Loucy (cell line): ENCODE measurements around the gene S1PR1.
A peak's percentile ranks its signal among the peaks of the same experiment; 100 is the strongest.
"Not testable (repeated sequence)": the region's sequence is repeated elsewhere in the genome, so short reads cannot be mapped to it uniquely, and the experiment has no call there.

ENCODE experiments used
- H2AFZ ChIP-seq: fragments of 200-600 bp; sonication (generic); 2 replicates; pipeline ENCODE4 v1.6.0; 2016; ENCODE audit warnings: antibody characterized with exemption, mild to moderate bottlenecking, low read length, moderate library complexity
- H3F3A ChIP-seq: fragments of 200-600 bp; 2 replicates; pipeline ENCODE4 v1.6.0; 2016; ENCODE audit warnings: antibody characterized with exemption, low read depth, mild to moderate bottlenecking
- H3K27me3 ChIP-seq: fragments of 200-600 bp; sonication (generic); 2 replicates; pipeline ENCODE4 v1.6.1; 2014; ENCODE audit warnings: low read length, mild to moderate bottlenecking; ENCODE audit not compliant: insufficient read depth, poor library complexity, severe bottlenecking
- H3K36me3 ChIP-seq: fragments of 200-600 bp; sonication (generic); 2 replicates; pipeline ENCODE4 v1.6.1; 2016; ENCODE audit warnings: low read length; ENCODE audit not compliant: insufficient read depth
- H3K4me1 ChIP-seq: fragments of 200-600 bp; sonication (generic); 2 replicates; pipeline ENCODE4 v1.5.1; 2014; ENCODE audit warnings: low read length, mild to moderate bottlenecking; ENCODE audit not compliant: insufficient read depth, poor library complexity, severe bottlenecking
- H3K4me2 ChIP-seq: fragments of 200-600 bp; sonication (generic); 2 replicates; pipeline ENCODE4 v1.6.0; 2014; ENCODE audit warnings: antibody characterized with exemption, low read length, low read depth, mild to moderate bottlenecking; ENCODE audit not compliant: poor library complexity, severe bottlenecking
- H3K4me3 ChIP-seq: fragments of 200-600 bp; sonication (generic); 2 replicates; pipeline ENCODE4 v1.5.1; 2014; ENCODE audit warnings: low read length, mild to moderate bottlenecking, mixed read lengths; ENCODE audit not compliant: poor library complexity, severe bottlenecking
- H3K79me2 ChIP-seq: fragments of 200-600 bp; sonication (generic); 2 replicates; pipeline ENCODE4 v1.6.1; 2014; ENCODE audit warnings: low read length; ENCODE audit not compliant: insufficient read depth
- H3K9ac ChIP-seq: fragments of 200-600 bp; sonication (generic); 2 replicates; pipeline ENCODE4 v1.6.0; 2014; ENCODE audit warnings: mild to moderate bottlenecking, low read depth, low read length, moderate library complexity; ENCODE audit not compliant: poor library complexity, severe bottlenecking
- H3K9me2 ChIP-seq: fragments of 200-600 bp; sonication (generic); replicated peaks from 2 replicates; pipeline ENCODE4 v1.6.1; 2016; ENCODE audit warnings: low read depth, low read length, mixed read lengths
- H3K9me3 ChIP-seq: fragments of 200-600 bp; sonication (generic); 2 replicates; pipeline ENCODE4 v1.6.1; 2014; ENCODE audit warnings: mild to moderate bottlenecking, antibody characterized with exemption, low read length, low read depth; ENCODE audit not compliant: insufficient read depth
- H4K20me1 ChIP-seq: fragments of 200-600 bp; sonication (generic); 2 replicates; pipeline ENCODE4 v1.6.0; 2014; ENCODE audit warnings: antibody characterized with exemption, low read length, mild to moderate bottlenecking; ENCODE audit not compliant: insufficient read depth, poor library complexity, severe bottlenecking
- EZH2phosphoT487 ChIP-seq: fragments of 200-600 bp; IDR thresholded peaks from 2 replicates; pipeline ENCODE4 v1.6.1; 2018; ENCODE audit warnings: antibody characterized with exemption, mild to moderate bottlenecking, moderate library complexity, borderline replicate concordance
- TF ChIP-seq, protein P1 (sequence below): fragments of 200-600 bp; sonication (generic); conservative IDR thresholded peaks from 2 replicates; pipeline ENCODE4 v1.5.1; 2014; ENCODE audit warnings: mild to moderate bottlenecking, antibody characterized with exemption, low read length

S1PR1 gene

DNA sequence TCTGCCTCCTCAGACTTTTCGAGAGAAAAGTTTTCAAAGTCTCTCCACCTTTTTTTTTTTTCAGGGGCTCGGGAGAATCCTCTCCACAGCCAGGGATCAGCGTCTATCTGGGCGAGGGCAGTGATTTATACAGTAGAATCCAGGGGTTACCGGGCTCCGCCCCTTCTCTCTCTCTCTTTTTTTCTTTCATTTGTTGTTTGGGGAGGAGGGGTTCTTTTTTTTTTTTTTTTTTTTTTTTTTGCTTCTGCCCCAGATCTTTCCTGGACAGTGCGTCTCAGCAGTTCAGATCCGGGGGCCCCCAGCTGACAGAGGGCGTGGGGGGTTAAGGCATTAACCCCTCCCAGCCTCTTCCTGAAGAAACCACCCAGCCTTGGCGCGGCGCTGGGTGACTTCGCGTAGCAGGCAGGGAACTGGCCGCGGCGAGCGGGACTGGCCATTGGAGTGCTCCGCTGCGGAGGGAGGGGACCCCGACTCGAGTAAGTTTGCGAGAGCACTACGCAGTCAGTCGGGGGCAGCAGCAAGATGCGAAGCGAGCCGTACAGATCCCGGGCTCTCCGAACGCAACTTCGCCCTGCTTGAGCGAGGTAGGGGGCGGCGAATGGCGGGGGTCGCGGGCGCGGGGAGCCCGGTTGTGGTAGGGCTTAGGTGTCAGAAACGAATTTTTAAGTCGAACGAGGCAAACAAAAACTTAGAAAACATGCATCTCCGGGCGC lies at the start of gene S1PR1:
TSS of gene S1PR1 (plus strand) at position 504 of the 713 bp plus-strand sequence. CDS start 1,966 bp downstream, outside the sequence.
- Histone ChIP-seq H3K4me3 (peak within 1 kb of the TSS; percentile 74), H2AFZ (peak within 1 kb of the TSS; percentile 74), H3K9me2 (no peaks in the 10 kb centered on the region), H3K79me2 (no peaks in the 10 kb centered on the region), H4K20me1 (no peaks in the 10 kb centered on the region), H3K9ac (peak within 1 kb of the TSS; percentile 24), H3K4me1 (peaks cover 27% of the 10 kb centered on the region), H3K27me3 (no peaks in the 10 kb centered on the region), H3K4me2 (peak within 1 kb of the TSS; percentile 94), H3F3A (no peaks in the 10 kb centered on the region), H3K36me3 (no peaks in the 10 kb centered on the region), H3K9me3 (no peaks in the 10 kb centered on the region)
- TF ChIP-seq, protein P1, sequence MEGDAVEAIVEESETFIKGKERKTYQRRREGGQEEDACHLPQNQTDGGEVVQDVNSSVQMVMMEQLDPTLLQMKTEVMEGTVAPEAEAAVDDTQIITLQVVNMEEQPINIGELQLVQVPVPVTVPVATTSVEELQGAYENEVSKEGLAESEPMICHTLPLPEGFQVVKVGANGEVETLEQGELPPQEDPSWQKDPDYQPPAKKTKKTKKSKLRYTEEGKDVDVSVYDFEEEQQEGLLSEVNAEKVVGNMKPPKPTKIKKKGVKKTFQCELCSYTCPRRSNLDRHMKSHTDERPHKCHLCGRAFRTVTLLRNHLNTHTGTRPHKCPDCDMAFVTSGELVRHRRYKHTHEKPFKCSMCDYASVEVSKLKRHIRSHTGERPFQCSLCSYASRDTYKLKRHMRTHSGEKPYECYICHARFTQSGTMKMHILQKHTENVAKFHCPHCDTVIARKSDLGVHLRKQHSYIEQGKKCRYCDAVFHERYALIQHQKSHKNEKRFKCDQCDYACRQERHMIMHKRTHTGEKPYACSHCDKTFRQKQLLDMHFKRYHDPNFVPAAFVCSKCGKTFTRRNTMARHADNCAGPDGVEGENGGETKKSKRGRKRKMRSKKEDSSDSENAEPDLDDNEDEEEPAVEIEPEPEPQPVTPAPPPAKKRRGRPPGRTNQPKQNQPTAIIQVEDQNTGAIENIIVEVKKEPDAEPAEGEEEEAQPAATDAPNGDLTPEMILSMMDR, result no peak
- TF ChIP-seq EZH2phosphoT487, result no peak

DNA sequence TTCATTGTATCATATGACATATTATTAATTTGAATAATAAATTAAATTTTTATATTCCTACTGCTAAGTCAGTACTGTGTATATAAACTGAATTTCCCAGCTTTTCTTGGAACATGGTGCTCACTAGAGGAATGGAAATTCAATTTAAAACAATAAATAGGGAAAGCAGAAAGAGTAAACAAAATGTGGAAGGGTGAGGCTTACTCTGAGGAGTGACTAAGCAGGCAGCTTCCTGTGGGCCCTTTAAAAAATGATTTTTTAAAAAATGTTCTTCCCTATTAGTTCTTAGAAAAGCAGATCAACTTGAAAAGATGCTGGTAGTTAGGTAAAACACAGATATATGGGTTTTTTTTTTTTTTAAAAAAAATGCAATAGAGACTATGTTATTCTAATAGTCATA lies 49.5 kb upstream of the S1PR1 start:
- Histone ChIP-seq H3K9ac (no peak overlapping the region), H3K4me2 (no peak overlapping the region), H3F3A (peaks cover 3% of the 10 kb centered on the region; the same call in 1 of the 2 replicates), H3K9me3 (no peaks in the 10 kb centered on the region), H3K79me2 (no peaks in the 10 kb centered on the region), H3K4me1 (no peaks in the 10 kb centered on the region), H4K20me1 (no peaks in the 10 kb centered on the region), H3K4me3 (no peak overlapping the region), H3K9me2 (no peaks in the 10 kb centered on the region), H3K27me3 (no peaks in the 10 kb centered on the region), H3K36me3 (no peaks in the 10 kb centered on the region), H2AFZ (no peak overlapping the region)
- no peak for TF ChIP-seq EZH2phosphoT487
- TF ChIP-seq, protein P1, result no peak

DNA sequence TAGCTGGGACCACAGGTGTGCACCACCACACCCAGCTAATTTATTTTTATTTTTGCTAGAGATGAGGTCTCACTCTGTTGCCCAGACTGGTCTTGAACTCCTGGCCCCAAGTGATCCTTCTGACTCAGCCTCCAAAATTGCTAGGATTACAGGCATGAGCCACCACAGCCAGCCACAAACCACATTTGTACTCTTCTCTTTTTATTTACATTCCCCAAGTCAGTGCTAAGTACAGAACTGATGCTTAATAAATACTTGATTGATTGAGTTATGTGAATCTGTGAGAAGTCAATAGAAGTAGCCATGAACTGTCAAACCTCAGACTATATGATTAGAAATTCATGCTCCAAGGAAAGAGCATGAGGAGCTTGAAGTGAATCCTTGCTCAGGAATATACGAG lies 48.5 kb upstream of the S1PR1 start:
- H3K27me3 ChIP-seq, result no peaks in the 10 kb centered on the region
- H3K9me3 ChIP-seq, result no peaks in the 10 kb centered on the region
- H3F3A ChIP-seq, result peaks cover 3% of the 10 kb centered on the region; the same call in 1 of the 2 replicates
- H4K20me1 ChIP-seq, result no peaks in the 10 kb centered on the region
- no peaks in the 10 kb centered on the region for H3K79me2 ChIP-seq
- no peak overlapping the region for H3K9ac ChIP-seq
- H2AFZ ChIP-seq, result no peak overlapping the region
- H3K36me3 ChIP-seq, result no peaks in the 10 kb centered on the region
- H3K4me2 ChIP-seq, result no peak overlapping the region
- H3K9me2 ChIP-seq, result no peaks in the 10 kb centered on the region
- TF ChIP-seq, protein P1, result no peak
- TF ChIP-seq EZH2phosphoT487, result no peak
- no peaks in the 10 kb centered on the region for H3K4me1 ChIP-seq
- H3K4me3 ChIP-seq, result no peak overlapping the region

DNA sequence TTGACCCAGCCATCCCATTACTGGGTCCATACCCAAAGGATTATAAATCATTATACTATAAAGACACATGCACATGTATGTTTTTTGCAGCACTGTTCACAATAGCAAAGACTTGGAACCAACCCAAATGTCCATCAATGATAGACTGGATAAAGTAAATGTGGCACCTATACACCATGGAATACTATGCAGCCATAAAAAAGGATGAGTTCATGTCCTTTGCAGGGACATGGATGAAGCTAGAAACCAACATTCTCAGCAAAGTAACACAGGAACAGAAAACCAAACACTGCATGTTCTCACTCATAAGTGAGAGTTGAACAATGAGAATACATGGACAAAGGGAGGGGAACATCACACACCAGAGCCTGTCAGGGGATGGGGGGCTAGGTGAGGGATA lies 47.9 kb upstream of the S1PR1 start:
- H2AFZ ChIP-seq, H3K4me2 ChIP-seq, H3K4me3 ChIP-seq, H3K4me1 ChIP-seq, H3K9me2 ChIP-seq, H3K79me2 ChIP-seq, H3K36me3 ChIP-seq, H3K27me3 ChIP-seq, H3K9me3 ChIP-seq, H4K20me1 ChIP-seq, H3K9ac ChIP-seq, H3F3A ChIP-seq: not testable (repeated sequence)
